NCI-H2171 (cell line): ENCODE measurements around the gene NCKAP5.
A peak's percentile ranks its signal among the peaks of the same experiment; 100 is the strongest.

Source experiments
- DNase-seq: peaks from one replicate; lab custom pipeline; 2025; lab: John Stamatoyannopoulos, UW

NCKAP5 gene

GRCh38 chr2:133204421-133204820 is 363.8 kb downstream of the NCKAP5 start:
- DNase-seq, result no peak

GRCh38 chr2:133200684-133201421 is 367.4 kb downstream of the NCKAP5 start:
- DNase-seq, result no peak

GRCh38 chr2:133198678-133199077 is 369.6 kb downstream of the NCKAP5 start:
- no peak for DNase-seq

- DNase-seq, result no peak
These were observed 371.1 kb downstream of the NCKAP5 start for GRCh38 chr2:133197156-133197555.

- no peak for DNase-seq
These were observed 373.4 kb downstream of the NCKAP5 start for GRCh38 chr2:133194777-133195335.

GRCh38 chr2:133194362-133194655 is 374.0 kb downstream of the NCKAP5 start:
- no peak for DNase-seq

- DNase-seq, result no peak
These were observed 374.5 kb downstream of the NCKAP5 start for GRCh38 chr2:133193544-133194361.

GRCh38 chr2:133192028-133192427 is 376.2 kb downstream of the NCKAP5 start:
- no peak for DNase-seq

GRCh38 chr2:133177196-133177595 is 391.1 kb downstream of the NCKAP5 start:
- no peak for DNase-seq

GRCh38 chr2:133175926-133176325 is 392.3 kb downstream of the NCKAP5 start:
- no peak for DNase-seq

GRCh38 chr2:133173224-133173623 is 395.0 kb downstream of the NCKAP5 start:
- no peak for DNase-seq

- peak; percentile 4 for DNase-seq
These were observed 396.8 kb downstream of the NCKAP5 start for GRCh38 chr2:133171393-133172004.

GRCh38 chr2:133169274-133169912 is 398.9 kb downstream of the NCKAP5 start:
- no peak for DNase-seq

- DNase-seq, result no peak
These were observed 400.3 kb downstream of the NCKAP5 start for GRCh38 chr2:133167990-133168389.

- DNase-seq, result no peak
These were observed 401.0 kb downstream of the NCKAP5 start for GRCh38 chr2:133167223-133167622.

GRCh38 chr2:133166031-133166430 is 402.2 kb downstream of the NCKAP5 start:
- no peak for DNase-seq

- DNase-seq, result no peak
These were observed 405.2 kb downstream of the NCKAP5 start for GRCh38 chr2:133163111-133163510.

GRCh38 chr2:133158442-133158841 is 409.8 kb downstream of the NCKAP5 start:
- DNase-seq, result no peak

- no peak for DNase-seq
These were observed 410.2 kb downstream of the NCKAP5 start for GRCh38 chr2:133158024-133158423.

GRCh38 chr2:133157141-133157540 is 411.1 kb downstream of the NCKAP5 start:
- no peak for DNase-seq

GRCh38 chr2:133152801-133153200 is 415.5 kb downstream of the NCKAP5 start:
- no peak for DNase-seq

- DNase-seq, result no peak
These were observed 420.1 kb downstream of the NCKAP5 start for GRCh38 chr2:133148187-133148586.
